ENCODE results near the gene SHLD2. TPM values are rescaled to one million over a fixed set of nuclear protein-coding genes. Genes with fewer than 3 reads are reported as not detected.
"Not testable (repeated sequence)": the region's sequence is repeated elsewhere in the genome, so short reads cannot be mapped to it uniquely, and the experiment has no call there.

The SHLD2 gene
- total RNA-seq, 1 experiment from 2014 or later, result 27.6 TPM

DNA sequence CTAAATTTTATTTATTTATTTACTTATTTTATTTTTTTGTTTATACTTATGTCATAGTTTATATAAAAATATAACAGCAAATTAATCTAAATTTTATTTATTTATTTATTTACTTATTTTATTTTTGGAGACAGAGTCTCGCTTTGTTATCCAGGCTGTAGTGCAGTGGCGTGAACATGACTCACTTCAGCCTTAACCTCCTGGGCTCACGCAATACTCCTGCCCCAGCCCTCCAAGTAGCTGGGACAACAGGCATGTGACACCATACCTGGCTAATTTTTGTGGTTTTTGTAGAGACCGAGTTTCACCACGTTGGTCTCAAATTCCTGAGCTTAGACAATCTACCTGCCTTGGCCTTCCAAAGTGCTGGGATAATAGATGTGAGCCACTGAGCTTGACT is 115.3 kb downstream of the SHLD2 start:
- H3K9me3 Mint-ChIP-seq; ATAC-seq; POLR2A ChIA-PET; H3K27me3 Mint-ChIP-seq (ENCODE audit: low read depth); H3K27ac Mint-ChIP-seq; DNase-seq (ENCODE audit: low spot score); H3K36me3 Mint-ChIP-seq; H3K4me1 Mint-ChIP-seq; CTCF ChIA-PET; H3K4me3 Mint-ChIP-seq: not testable (repeated sequence)
- peak; percentile 60; the same call in 1 of the 2 replicates for TF ChIP-seq HMGA2 (CRISPR knock-in tag; IDR thresholded peaks at IDR 0.05)

GRCh38 chr10:87211848-87212247 is 116.8 kb downstream of the SHLD2 start:
- ATAC-seq; H3K27me3 Mint-ChIP-seq (ENCODE audit: low read depth): not testable (repeated sequence)

GRCh38 chr10:87213150-87213765 is 118.3 kb downstream of the SHLD2 start:
- ATAC-seq; CTCF ChIA-PET; DNase-seq (ENCODE audit: low spot score); H3K9me3 Mint-ChIP-seq; H3K27ac Mint-ChIP-seq; H3K36me3 Mint-ChIP-seq; H3K4me1 Mint-ChIP-seq; H3K4me3 Mint-ChIP-seq; POLR2A ChIA-PET; H3K27me3 Mint-ChIP-seq (ENCODE audit: low read depth): not testable (repeated sequence)

More at GRCh38 chr10:87211848-87212247, 116.8 kb downstream of the SHLD2 start:
- H3K4me1 Mint-ChIP-seq; CTCF ChIA-PET; POLR2A ChIA-PET; H3K36me3 Mint-ChIP-seq; H3K9me3 Mint-ChIP-seq; H3K4me3 Mint-ChIP-seq; DNase-seq (ENCODE audit: low spot score); H3K27ac Mint-ChIP-seq: not testable (repeated sequence)

- ATAC-seq; H3K9me3 Mint-ChIP-seq; H3K4me3 Mint-ChIP-seq; POLR2A ChIA-PET; H3K36me3 Mint-ChIP-seq; H3K4me1 Mint-ChIP-seq; DNase-seq (ENCODE audit: low spot score); CTCF ChIA-PET; H3K27me3 Mint-ChIP-seq (ENCODE audit: low read depth): not testable (repeated sequence)
- peak overlapping the region; percentile 84; the same call in 1 of the 2 replicates for H3K27ac Mint-ChIP-seq
These were observed 118.8 kb downstream of the SHLD2 start for GRCh38 chr10:87213806-87214205.

DNA sequence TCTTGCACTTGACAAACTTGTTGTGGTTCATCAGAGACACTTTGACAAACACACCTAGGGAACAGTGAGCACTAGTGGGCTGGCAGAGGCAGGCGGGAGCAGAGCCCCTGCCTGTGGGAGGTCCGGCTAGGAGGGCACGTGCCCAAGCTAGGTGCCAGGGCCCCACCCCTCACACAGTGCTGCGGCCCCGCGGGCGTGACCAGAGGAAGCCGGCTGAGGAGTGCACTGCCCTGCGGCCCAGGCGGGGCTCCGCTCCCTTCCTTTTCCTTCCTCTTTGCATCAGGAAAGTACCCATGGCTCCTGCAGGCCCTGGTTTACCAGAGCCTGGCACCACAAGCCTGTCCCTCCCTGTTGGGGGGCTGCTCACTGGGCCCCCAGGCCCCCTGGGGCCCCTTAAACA is 121.1 kb downstream of the SHLD2 start:
- H3K9me3 Mint-ChIP-seq; H3K36me3 Mint-ChIP-seq; H3K27me3 Mint-ChIP-seq (ENCODE audit: low read depth); H3K4me3 Mint-ChIP-seq; DNase-seq (ENCODE audit: low spot score); H3K27ac Mint-ChIP-seq; CTCF ChIA-PET; POLR2A ChIA-PET; H3K4me1 Mint-ChIP-seq; ATAC-seq: not testable (repeated sequence)

GRCh38 chr10:87219370-87219769 is 124.4 kb downstream of the SHLD2 start:
- H3K36me3 Mint-ChIP-seq; CTCF ChIA-PET; POLR2A ChIA-PET; ATAC-seq; H3K9me3 Mint-ChIP-seq; H3K4me1 Mint-ChIP-seq; DNase-seq (ENCODE audit: low spot score); H3K27me3 Mint-ChIP-seq (ENCODE audit: low read depth); H3K27ac Mint-ChIP-seq; H3K4me3 Mint-ChIP-seq: not testable (repeated sequence)

DNA sequence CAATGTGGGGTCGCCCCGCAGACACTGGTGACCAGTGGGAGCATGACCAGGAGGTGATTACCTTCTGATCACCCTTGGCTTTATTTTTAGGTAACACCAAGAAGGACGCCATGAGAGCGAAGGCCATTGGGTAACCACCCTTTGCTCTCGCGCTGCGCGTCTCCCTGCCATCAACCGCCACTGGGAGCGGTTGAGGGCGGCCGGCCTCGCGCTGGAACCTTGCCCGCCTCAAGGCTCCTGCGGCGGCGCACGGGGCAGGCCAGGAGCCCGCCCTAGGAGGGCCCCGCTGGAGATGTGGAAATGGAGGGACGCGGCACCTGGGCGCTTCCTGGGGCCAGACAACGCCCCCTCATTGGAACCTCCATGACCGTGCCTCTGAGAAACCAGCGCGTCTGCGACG is 127.8 kb downstream of the SHLD2 start:
- POLR2A ChIA-PET; ATAC-seq; H3K4me1 Mint-ChIP-seq; H3K4me3 Mint-ChIP-seq; CTCF ChIA-PET; H3K9me3 Mint-ChIP-seq; H3K27me3 Mint-ChIP-seq (ENCODE audit: low read depth); DNase-seq (ENCODE audit: low spot score); H3K27ac Mint-ChIP-seq; H3K36me3 Mint-ChIP-seq: not testable (repeated sequence)

GRCh38 chr10:87225148-87225547 is 130.1 kb downstream of the SHLD2 start, which contains the start of gene NUTM2A:
TSS of gene NUTM2A (plus strand) at chr10:87225448. CDS start at chr10:87225831, 383 bp downstream.
- H3K4me1 Mint-ChIP-seq; CTCF ChIA-PET; H3K4me3 Mint-ChIP-seq; H3K27me3 Mint-ChIP-seq (ENCODE audit: low read depth); H3K9me3 Mint-ChIP-seq; ATAC-seq; DNase-seq (ENCODE audit: low spot score); H3K27ac Mint-ChIP-seq; H3K36me3 Mint-ChIP-seq; POLR2A ChIA-PET: not testable (repeated sequence)

- H3K4me1 Mint-ChIP-seq; DNase-seq (ENCODE audit: low spot score); H3K36me3 Mint-ChIP-seq; H3K9me3 Mint-ChIP-seq; H3K27me3 Mint-ChIP-seq (ENCODE audit: low read depth); H3K27ac Mint-ChIP-seq; ATAC-seq; CTCF ChIA-PET; POLR2A ChIA-PET; H3K4me3 Mint-ChIP-seq: not testable (repeated sequence)
These were observed 133.2 kb downstream of the SHLD2 start for GRCh38 chr10:87228247-87228646.

DNA sequence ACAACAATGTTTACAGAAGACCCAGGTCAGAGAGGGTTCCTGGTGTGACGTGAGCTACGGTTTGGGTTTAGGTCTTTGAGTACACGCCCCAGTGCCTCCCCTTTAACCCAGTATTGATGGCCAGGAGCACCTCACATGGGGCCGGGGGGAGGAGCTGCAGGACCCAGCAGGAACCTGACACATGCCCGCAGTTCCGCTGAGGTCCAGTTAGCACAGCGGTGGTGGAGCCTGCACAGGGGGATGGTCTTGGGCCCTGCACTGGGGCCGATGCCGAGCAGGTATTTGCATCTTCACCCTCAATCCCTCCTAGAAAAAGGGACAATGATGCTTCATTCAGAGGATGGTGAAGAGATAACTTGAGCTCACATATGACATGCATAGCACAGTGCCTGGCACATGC is 134.2 kb downstream of the SHLD2 start:
- H3K27ac Mint-ChIP-seq; H3K27me3 Mint-ChIP-seq (ENCODE audit: low read depth); H3K4me3 Mint-ChIP-seq; H3K36me3 Mint-ChIP-seq; POLR2A ChIA-PET; H3K9me3 Mint-ChIP-seq; H3K4me1 Mint-ChIP-seq; ATAC-seq; DNase-seq (ENCODE audit: low spot score); CTCF ChIA-PET: not testable (repeated sequence)

- POLR2A ChIA-PET; H3K4me3 Mint-ChIP-seq; H3K9me3 Mint-ChIP-seq; DNase-seq (ENCODE audit: low spot score); H3K4me1 Mint-ChIP-seq; H3K36me3 Mint-ChIP-seq; H3K27ac Mint-ChIP-seq; CTCF ChIA-PET; ATAC-seq; H3K27me3 Mint-ChIP-seq (ENCODE audit: low read depth): not testable (repeated sequence)
These were observed 139.8 kb downstream of the SHLD2 start for GRCh38 chr10:87234854-87235253.

DNA sequence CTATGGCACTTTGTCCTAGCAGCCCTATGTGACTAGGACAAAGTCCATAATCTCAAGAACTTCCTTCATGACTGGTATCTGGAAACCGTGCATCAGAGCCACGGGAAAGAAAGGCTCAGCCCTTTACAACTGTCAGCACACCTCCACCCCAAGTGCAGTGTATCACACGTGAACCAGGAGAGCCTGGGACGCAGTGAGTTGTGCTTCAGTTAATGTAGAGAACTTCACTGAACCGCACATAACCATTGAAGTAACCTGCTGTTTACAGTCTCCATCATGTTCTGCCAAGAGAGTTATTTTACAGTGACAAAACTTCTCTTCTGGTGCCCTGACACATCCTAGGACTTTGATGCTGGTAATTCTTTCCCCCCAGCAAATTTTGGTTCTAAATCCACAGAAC is 142.2 kb downstream of the SHLD2 start:
- POLR2A ChIA-PET; H3K9me3 Mint-ChIP-seq; ATAC-seq; H3K4me1 Mint-ChIP-seq; DNase-seq (ENCODE audit: low spot score); H3K27me3 Mint-ChIP-seq (ENCODE audit: low read depth); H3K36me3 Mint-ChIP-seq; CTCF ChIA-PET; H3K27ac Mint-ChIP-seq; H3K4me3 Mint-ChIP-seq: not testable (repeated sequence)

GRCh38 chr10:87239346-87239808 is 144.4 kb downstream of the SHLD2 start:
- H3K9me3 Mint-ChIP-seq; H3K27me3 Mint-ChIP-seq (ENCODE audit: low read depth); POLR2A ChIA-PET; H3K4me1 Mint-ChIP-seq; H3K36me3 Mint-ChIP-seq; H3K4me3 Mint-ChIP-seq; CTCF ChIA-PET; H3K27ac Mint-ChIP-seq; DNase-seq (ENCODE audit: low spot score): not testable (repeated sequence)
- peak; percentile 71 for ATAC-seq

Data from WTC11 (cell line).